ENCODE results near the gene MYH9.

The MYH9 gene

GRCh38 chr22:36379593-36380361 lies 8.0 kb downstream of the MYH9 start:
- peak overlapping the region; percentile 16 for H3K4me3 ChIP-seq (ENCODE audit: low read depth, low read length)
- TF ChIP-seq, protein P1, sequence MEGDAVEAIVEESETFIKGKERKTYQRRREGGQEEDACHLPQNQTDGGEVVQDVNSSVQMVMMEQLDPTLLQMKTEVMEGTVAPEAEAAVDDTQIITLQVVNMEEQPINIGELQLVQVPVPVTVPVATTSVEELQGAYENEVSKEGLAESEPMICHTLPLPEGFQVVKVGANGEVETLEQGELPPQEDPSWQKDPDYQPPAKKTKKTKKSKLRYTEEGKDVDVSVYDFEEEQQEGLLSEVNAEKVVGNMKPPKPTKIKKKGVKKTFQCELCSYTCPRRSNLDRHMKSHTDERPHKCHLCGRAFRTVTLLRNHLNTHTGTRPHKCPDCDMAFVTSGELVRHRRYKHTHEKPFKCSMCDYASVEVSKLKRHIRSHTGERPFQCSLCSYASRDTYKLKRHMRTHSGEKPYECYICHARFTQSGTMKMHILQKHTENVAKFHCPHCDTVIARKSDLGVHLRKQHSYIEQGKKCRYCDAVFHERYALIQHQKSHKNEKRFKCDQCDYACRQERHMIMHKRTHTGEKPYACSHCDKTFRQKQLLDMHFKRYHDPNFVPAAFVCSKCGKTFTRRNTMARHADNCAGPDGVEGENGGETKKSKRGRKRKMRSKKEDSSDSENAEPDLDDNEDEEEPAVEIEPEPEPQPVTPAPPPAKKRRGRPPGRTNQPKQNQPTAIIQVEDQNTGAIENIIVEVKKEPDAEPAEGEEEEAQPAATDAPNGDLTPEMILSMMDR (IDR thresholded peaks at IDR 0.05; ENCODE audit: insufficient read depth, low read depth, low read length, missing control alignments): no peak
- peak; percentile 75 for DNase-seq (ENCODE audit: low read depth)

DNA sequence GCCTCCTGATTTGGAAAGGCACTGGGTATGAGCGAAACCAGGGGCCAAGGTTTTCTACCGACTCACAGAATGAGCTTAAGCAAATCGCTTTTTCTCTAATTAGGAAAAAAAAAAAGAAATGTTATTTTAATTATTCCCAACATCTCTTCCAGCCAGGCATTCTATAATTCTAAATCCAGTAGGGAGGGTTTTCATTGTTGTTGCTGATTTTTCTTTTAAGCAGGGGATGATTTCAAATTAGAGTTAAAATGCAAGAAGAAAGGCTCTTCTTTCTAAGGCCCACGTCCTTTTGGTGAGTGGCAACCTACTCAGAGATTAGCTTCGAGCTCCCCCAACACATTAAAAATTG lies 8.9 kb downstream of the MYH9 start:
- TF ChIP-seq, protein P1 (IDR thresholded peaks at IDR 0.05; ENCODE audit: insufficient read depth, low read depth, low read length, missing control alignments): no peak
- no peak for DNase-seq (ENCODE audit: low read depth)
- H3K4me3 ChIP-seq (ENCODE audit: low read depth, low read length): peak overlapping the region; percentile 43

- H3K4me3 ChIP-seq (ENCODE audit: low read depth, low read length): peak overlapping the region; percentile 43
- DNase-seq (ENCODE audit: low read depth): no peak
- TF ChIP-seq, protein P1 (IDR thresholded peaks at IDR 0.05; ENCODE audit: insufficient read depth, low read depth, low read length, missing control alignments): no peak
Observed at GRCh38 chr22:36378080-36378868, 9.5 kb downstream of the MYH9 start.

DNA sequence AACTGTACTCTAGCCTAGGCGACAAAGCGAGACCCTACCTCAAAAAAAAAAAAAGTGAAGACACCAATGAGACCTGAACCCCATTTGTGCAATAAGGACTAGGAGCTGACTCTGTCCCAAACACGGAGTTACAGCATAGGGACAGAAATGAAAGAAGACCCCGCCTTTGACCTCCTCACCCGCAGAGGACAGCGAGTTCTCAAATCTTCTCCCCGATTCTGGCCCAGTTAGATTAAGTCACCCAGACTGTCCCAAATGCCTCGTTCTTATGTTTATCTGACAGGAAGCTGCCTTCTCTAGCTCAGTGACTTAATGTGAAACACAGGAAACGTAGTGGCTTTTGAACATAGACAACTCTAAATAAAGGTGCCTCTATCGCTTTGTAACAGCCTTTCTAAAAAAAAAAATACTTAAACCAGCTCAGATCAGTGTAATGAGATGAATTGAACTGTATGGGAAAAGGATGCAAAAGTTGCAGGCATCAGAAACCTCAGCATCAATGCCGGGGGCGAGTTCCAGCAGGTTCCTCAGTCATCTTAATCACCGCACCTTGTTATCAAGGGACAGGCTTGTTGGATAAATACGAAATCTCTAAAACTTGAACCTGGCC lies 10.6 kb downstream of the MYH9 start:
- peak overlapping the region; percentile 43 for H3K4me3 ChIP-seq (ENCODE audit: low read depth, low read length)
- TF ChIP-seq, protein P1 (IDR thresholded peaks at IDR 0.05; ENCODE audit: insufficient read depth, low read depth, low read length, missing control alignments): no peak
- DNase-seq (ENCODE audit: low read depth): peak; percentile 85

DNA sequence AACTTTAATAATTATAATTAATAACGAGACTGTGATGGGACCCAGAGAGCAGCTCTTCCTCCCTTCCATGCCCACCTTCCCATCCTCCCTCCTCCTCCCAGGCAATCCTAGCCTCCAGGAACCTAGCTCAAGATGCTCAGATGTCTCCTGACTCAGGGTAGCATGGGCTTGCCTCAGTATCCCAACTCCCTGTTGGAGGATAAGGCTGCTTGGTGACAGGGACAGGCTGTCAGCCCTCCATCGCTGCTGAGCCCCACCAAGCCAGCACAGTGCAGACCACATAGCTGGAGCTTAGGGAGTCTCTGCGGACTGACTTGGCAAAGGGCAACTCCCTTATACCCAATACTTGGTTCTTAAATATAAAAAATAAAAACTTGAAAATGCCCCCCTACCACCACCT lies 11.5 kb downstream of the MYH9 start:
- no peak overlapping the region for H3K4me3 ChIP-seq (ENCODE audit: low read depth, low read length)
- DNase-seq (ENCODE audit: low read depth): no peak
- TF ChIP-seq, protein P1 (IDR thresholded peaks at IDR 0.05; ENCODE audit: insufficient read depth, low read depth, low read length, missing control alignments): no peak

DNA sequence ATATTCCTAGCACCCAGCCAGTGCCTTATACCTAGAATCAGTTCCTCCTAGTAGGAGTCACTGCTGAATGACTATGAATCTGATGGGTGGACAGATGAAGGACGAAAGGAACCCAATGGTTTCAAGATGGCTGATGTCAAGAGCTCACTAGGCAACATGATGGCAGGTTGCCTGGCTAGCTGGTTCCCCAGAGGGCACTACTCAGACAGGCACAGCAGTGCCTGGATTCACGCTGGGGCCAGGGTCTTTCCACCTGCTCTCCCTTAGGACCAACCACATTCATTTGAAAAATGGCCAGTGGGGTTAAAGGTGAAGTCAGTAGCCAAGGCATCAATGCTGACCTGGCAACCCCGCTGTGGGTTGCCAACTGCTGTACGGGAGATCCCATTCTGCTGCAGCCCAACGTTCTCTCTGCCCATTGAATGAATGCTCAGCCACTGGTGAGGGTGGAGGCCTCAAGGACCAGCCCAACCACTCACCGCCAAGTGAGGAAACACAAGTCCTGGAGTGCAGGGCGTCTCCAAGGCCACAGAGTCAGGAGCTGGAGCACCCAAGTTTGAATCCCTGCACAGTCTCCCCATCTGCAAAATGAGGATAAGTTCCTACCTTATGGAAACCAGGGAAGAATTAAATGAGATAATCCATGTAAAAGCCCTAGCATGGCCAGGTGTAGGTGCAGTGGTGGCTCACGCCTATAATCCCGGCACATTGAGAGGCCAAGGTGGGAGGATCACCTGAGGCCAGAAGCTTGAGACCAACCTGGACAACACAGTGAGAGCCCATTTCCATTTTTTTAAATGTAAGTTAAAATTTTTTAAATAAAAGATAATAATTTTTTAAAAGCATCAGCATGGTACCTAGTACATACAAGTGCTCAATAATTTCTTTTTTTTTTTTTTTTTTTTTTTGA lies 12.4 kb downstream of the MYH9 start:
- H3K4me3 ChIP-seq (ENCODE audit: low read depth, low read length): no peak overlapping the region
- TF ChIP-seq, protein P1 (IDR thresholded peaks at IDR 0.05; ENCODE audit: insufficient read depth, low read depth, low read length, missing control alignments): no peak
- DNase-seq (ENCODE audit: low read depth): no peak

All from GM12865 (cell line).